ENCODE data around the gene NFIA.

The NFIA gene

DNA sequence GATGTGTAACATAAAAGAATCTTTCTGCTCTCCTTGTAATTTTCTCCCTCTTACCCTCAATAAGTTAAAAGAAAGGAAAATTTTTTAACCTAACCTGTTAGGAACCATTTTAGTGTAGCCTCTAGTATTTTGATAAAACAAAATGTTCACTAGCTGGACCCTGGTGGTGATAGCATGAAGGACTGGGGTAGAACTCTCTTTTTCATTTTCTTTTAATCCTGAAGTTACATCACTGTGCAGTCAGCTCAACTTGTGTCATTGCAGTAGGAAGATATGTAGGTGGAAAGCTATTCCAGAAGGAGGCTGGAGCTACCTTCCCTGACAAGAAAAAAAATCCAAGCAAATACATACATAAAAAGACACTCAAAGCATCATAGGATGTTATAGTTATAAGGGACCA lies 39.3 kb downstream of the NFIA start:
- Histone ChIP-seq H3K36me3 (replicated peaks in 1 of 2; ENCODE audit: control insufficient read depth in 2 of 2, insufficient read depth in 2 of 2, low read length in 2 of 2) (no peaks in the 10 kb centered on the region), H2BK120ac (ENCODE audit: low read depth, low read length) (no peak overlapping the region), H3K18ac (ENCODE audit: low read length) (no peak overlapping the region), H3K27ac (replicated peaks; ENCODE audit: low read length) (no peak overlapping the region), H2BK12ac (ENCODE audit: low read length) (no peak overlapping the region), H2AK5ac (ENCODE audit: low read depth, low read length) (no peak overlapping the region), H2BK15ac (ENCODE audit: low read length) (no peak overlapping the region), H3K4me3 (ENCODE audit: low read length in 2 of 2) (no peak overlapping the region), H3K4me1 (ENCODE audit: control insufficient read depth in 2 of 2, insufficient read depth in 1 of 2, low read depth in 1 of 2, low read length in 2 of 2) (no peaks in the 10 kb centered on the region), H3K9ac (ENCODE audit: low read depth, low read length, poor library complexity) (no peak overlapping the region), H3K4ac (ENCODE audit: low read length) (no peak overlapping the region), H3K14ac (ENCODE audit: low read length) (no peak overlapping the region), H2BK5ac (ENCODE audit: low read length) (no peak overlapping the region), H4K91ac (ENCODE audit: low read depth, low read length, poor library complexity) (no peak overlapping the region), H3K9me3 (replicated peaks in 1 of 2; ENCODE audit: control insufficient read depth in 2 of 2, insufficient read depth in 1 of 2, low read depth in 1 of 2, low read length in 2 of 2) (no peaks in the 10 kb centered on the region), H3K23ac (ENCODE audit: low read depth, low read length, poor library complexity) (no peak overlapping the region), H3K27me3 (ENCODE audit: control insufficient read depth in 3 of 3, insufficient read depth in 3 of 3, low read depth in 1 of 3, low read length in 3 of 3) (no peaks in the 10 kb centered on the region), H3K4me2 (ENCODE audit: insufficient read depth, low read length, poor library complexity, severe bottlenecking) (no peak overlapping the region), H4K8ac (ENCODE audit: low read depth, low read length) (no peak overlapping the region), H3K79me1 (ENCODE audit: low read depth, low read length) (no peaks in the 10 kb centered on the region), H2AFZ (ENCODE audit: low read length) (no peak overlapping the region)
- DNase-seq (ENCODE audit: low spot score) = no peak

DNA sequence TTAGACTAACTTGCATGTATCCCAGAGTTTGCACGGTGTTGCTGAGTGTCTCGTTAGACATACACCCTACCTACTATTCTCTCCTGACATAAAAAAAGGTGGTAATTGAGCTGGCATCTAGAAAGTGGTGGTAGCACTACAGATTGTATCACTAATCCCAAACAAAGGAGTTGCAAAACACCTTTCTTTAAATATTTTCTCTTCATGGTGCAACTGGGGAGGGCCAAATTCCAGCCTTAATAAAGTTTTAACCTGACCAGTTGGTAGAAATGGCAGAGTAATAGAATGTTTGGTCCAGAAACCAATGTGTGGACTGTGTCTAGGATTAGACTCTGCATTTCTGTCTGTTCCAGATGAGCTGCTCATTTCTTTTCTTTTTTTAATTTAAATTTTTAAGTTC lies 40.0 kb downstream of the NFIA start:
- no CpG with 5 or more reads among the region's 2 CpGs for WGBS, 2 donors (ENCODE audit: extremely low coverage in 2 of 2, insufficient read length in 2 of 2, insufficient replicate concordance in 1 of 2)
- no peak overlapping the region for H2AFZ ChIP-seq (ENCODE audit: low read length)
- no peak overlapping the region for H2AK5ac ChIP-seq (ENCODE audit: low read depth, low read length)
- no peaks in the 10 kb centered on the region for H3K9me3 ChIP-seq (replicated peaks in 1 of 2; ENCODE audit: control insufficient read depth in 2 of 2, insufficient read depth in 1 of 2, low read depth in 1 of 2, low read length in 2 of 2)
- no peaks in the 10 kb centered on the region for H3K27me3 ChIP-seq (ENCODE audit: control insufficient read depth in 3 of 3, insufficient read depth in 3 of 3, low read depth in 1 of 3, low read length in 3 of 3)
- no peak overlapping the region for H3K14ac ChIP-seq (ENCODE audit: low read length)
- H3K9ac ChIP-seq (ENCODE audit: low read depth, low read length, poor library complexity) = no peak overlapping the region
- no peaks in the 10 kb centered on the region for H3K79me1 ChIP-seq (ENCODE audit: low read depth, low read length)
- H3K27ac ChIP-seq (replicated peaks; ENCODE audit: low read length) = no peak overlapping the region
- no peak overlapping the region for H2BK120ac ChIP-seq (ENCODE audit: low read depth, low read length)
- no peak overlapping the region for H4K8ac ChIP-seq (ENCODE audit: low read depth, low read length)
- no peak overlapping the region for H3K23ac ChIP-seq (ENCODE audit: low read depth, low read length, poor library complexity)
- H3K4ac ChIP-seq (ENCODE audit: low read length) = no peak overlapping the region
- H3K18ac ChIP-seq (ENCODE audit: low read length) = no peak overlapping the region
- no peak for DNase-seq (ENCODE audit: low spot score)
- H3K4me1 ChIP-seq (ENCODE audit: control insufficient read depth in 2 of 2, insufficient read depth in 1 of 2, low read depth in 1 of 2, low read length in 2 of 2) = no peaks in the 10 kb centered on the region
- no peak overlapping the region for H2BK15ac ChIP-seq (ENCODE audit: low read length)
- no peaks in the 10 kb centered on the region for H3K36me3 ChIP-seq (replicated peaks in 1 of 2; ENCODE audit: control insufficient read depth in 2 of 2, insufficient read depth in 2 of 2, low read length in 2 of 2)
- no peak overlapping the region for H2BK5ac ChIP-seq (ENCODE audit: low read length)
- H3K4me3 ChIP-seq (ENCODE audit: low read length in 2 of 2) = no peak overlapping the region
- H3K4me2 ChIP-seq (ENCODE audit: insufficient read depth, low read length, poor library complexity, severe bottlenecking) = no peak overlapping the region
- no peak overlapping the region for H2BK12ac ChIP-seq (ENCODE audit: low read length)
- H4K91ac ChIP-seq (ENCODE audit: low read depth, low read length, poor library complexity) = no peak overlapping the region

DNA sequence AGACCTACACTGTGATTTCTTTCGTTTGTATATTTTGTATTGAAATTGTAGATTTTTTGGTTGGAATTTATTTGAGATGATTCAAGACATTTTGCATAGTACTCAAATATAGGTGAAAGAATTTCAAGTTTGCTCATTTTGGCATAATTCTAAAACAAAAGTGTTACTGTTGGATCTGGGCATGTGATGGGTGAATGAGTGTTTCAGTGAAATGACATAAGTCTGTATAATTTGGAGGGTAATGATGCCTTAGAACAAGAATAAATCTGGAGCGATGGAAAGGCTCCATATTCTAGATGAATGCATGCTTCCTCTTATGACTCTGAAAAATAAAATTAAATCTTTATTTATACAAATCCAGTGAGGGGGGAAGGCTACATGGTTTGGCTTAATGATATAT lies 41.0 kb downstream of the NFIA start:
- Histone ChIP-seq H3K79me1 (ENCODE audit: low read depth, low read length) (no peaks in the 10 kb centered on the region), H3K23ac (ENCODE audit: low read depth, low read length, poor library complexity) (no peak overlapping the region), H3K14ac (ENCODE audit: low read length) (no peak overlapping the region), H3K9me3 (replicated peaks in 1 of 2; ENCODE audit: control insufficient read depth in 2 of 2, insufficient read depth in 1 of 2, low read depth in 1 of 2, low read length in 2 of 2) (no peaks in the 10 kb centered on the region), H2BK5ac (ENCODE audit: low read length) (no peak overlapping the region), H3K9ac (ENCODE audit: low read depth, low read length, poor library complexity) (no peak overlapping the region), H3K4me1 (ENCODE audit: control insufficient read depth in 2 of 2, insufficient read depth in 1 of 2, low read depth in 1 of 2, low read length in 2 of 2) (no peaks in the 10 kb centered on the region), H2BK15ac (ENCODE audit: low read length) (no peak overlapping the region), H3K4me3 (ENCODE audit: low read length in 2 of 2) (no peak overlapping the region), H3K27me3 (ENCODE audit: control insufficient read depth in 3 of 3, insufficient read depth in 3 of 3, low read depth in 1 of 3, low read length in 3 of 3) (no peaks in the 10 kb centered on the region), H2AFZ (ENCODE audit: low read length) (no peak overlapping the region), H2AK5ac (ENCODE audit: low read depth, low read length) (no peak overlapping the region), H3K4me2 (ENCODE audit: insufficient read depth, low read length, poor library complexity, severe bottlenecking) (no peak overlapping the region), H4K8ac (ENCODE audit: low read depth, low read length) (no peak overlapping the region), H4K91ac (ENCODE audit: low read depth, low read length, poor library complexity) (no peak overlapping the region), H2BK12ac (ENCODE audit: low read length) (no peak overlapping the region), H3K18ac (ENCODE audit: low read length) (no peak overlapping the region), H3K4ac (ENCODE audit: low read length) (no peak overlapping the region), H3K27ac (replicated peaks; ENCODE audit: low read length) (no peak overlapping the region), H2BK120ac (ENCODE audit: low read depth, low read length) (no peak overlapping the region), H3K36me3 (replicated peaks in 1 of 2; ENCODE audit: control insufficient read depth in 2 of 2, insufficient read depth in 2 of 2, low read length in 2 of 2) (no peaks in the 10 kb centered on the region)
- 100% methylated on average over 1 of the region's 2 CpGs; no CpG with 5 or more reads in 1 of the 2 donors for WGBS, 2 donors (ENCODE audit: extremely low coverage in 2 of 2, insufficient read length in 2 of 2, insufficient replicate concordance in 1 of 2)
- DNase-seq (ENCODE audit: low spot score) = no peak

DNA sequence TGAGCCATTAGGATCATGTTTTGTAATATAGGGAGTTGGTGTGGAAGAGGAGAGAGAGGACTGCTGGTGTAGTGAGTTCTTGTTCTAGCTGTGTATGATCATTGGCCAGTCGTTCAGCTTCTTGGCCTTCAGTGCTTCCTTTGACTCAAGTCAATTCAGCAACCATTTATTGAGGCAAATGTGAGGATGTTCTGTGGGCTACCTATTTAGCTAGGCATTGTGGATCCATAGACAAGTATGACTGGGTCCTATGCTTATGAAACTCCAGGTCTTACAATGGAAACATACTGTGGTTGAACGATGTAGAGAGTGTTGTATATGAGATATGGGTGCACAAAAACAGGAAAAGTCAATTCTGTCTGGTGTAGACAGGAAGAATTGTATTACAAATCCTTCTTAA lies 41.7 kb downstream of the NFIA start:
- no peak overlapping the region for H2BK15ac ChIP-seq (ENCODE audit: low read length)
- no peak overlapping the region for H3K4me3 ChIP-seq (ENCODE audit: low read length in 2 of 2)
- no peak overlapping the region for H3K27ac ChIP-seq (replicated peaks; ENCODE audit: low read length)
- no peak overlapping the region for H3K4me2 ChIP-seq (ENCODE audit: insufficient read depth, low read length, poor library complexity, severe bottlenecking)
- no peak overlapping the region for H2AK5ac ChIP-seq (ENCODE audit: low read depth, low read length)
- no peaks in the 10 kb centered on the region for H3K9me3 ChIP-seq (replicated peaks in 1 of 2; ENCODE audit: control insufficient read depth in 2 of 2, insufficient read depth in 1 of 2, low read depth in 1 of 2, low read length in 2 of 2)
- no peaks in the 10 kb centered on the region for H3K27me3 ChIP-seq (ENCODE audit: control insufficient read depth in 3 of 3, insufficient read depth in 3 of 3, low read depth in 1 of 3, low read length in 3 of 3)
- H3K14ac ChIP-seq (ENCODE audit: low read length) = no peak overlapping the region
- H3K18ac ChIP-seq (ENCODE audit: low read length) = no peak overlapping the region
- H2BK120ac ChIP-seq (ENCODE audit: low read depth, low read length) = no peak overlapping the region
- no peak overlapping the region for H4K8ac ChIP-seq (ENCODE audit: low read depth, low read length)
- H4K91ac ChIP-seq (ENCODE audit: low read depth, low read length, poor library complexity) = no peak overlapping the region
- no peak overlapping the region for H2AFZ ChIP-seq (ENCODE audit: low read length)
- H2BK5ac ChIP-seq (ENCODE audit: low read length) = no peak overlapping the region
- WGBS, 2 donors (ENCODE audit: extremely low coverage in 2 of 2, insufficient read length in 2 of 2, insufficient replicate concordance in 1 of 2) = no CpG with 5 or more reads among the region's 2 CpGs
- H3K79me1 ChIP-seq (ENCODE audit: low read depth, low read length) = no peaks in the 10 kb centered on the region
- no peak for DNase-seq (ENCODE audit: low spot score)
- no peak overlapping the region for H3K9ac ChIP-seq (ENCODE audit: low read depth, low read length, poor library complexity)
- H3K36me3 ChIP-seq (replicated peaks in 1 of 2; ENCODE audit: control insufficient read depth in 2 of 2, insufficient read depth in 2 of 2, low read length in 2 of 2) = no peaks in the 10 kb centered on the region
- no peak overlapping the region for H2BK12ac ChIP-seq (ENCODE audit: low read length)
- H3K4me1 ChIP-seq (ENCODE audit: control insufficient read depth in 2 of 2, insufficient read depth in 1 of 2, low read depth in 1 of 2, low read length in 2 of 2) = no peaks in the 10 kb centered on the region
- H3K23ac ChIP-seq (ENCODE audit: low read depth, low read length, poor library complexity) = no peak overlapping the region
- H3K4ac ChIP-seq (ENCODE audit: low read length) = no peak overlapping the region
